ENCODE data around the gene ONECUT3.

Gene ONECUT3

GRCh38 chr19:1815605-1816529 lies 62.6 kb downstream of the ONECUT3 start:
- DNase-seq (ENCODE audit: insufficient read length, low spot score) (no peak), FAIRE-seq (no peak)
- TF ChIP-seq POLR2A (IDR thresholded peaks at IDR 0.05; ENCODE audit: low read depth, low read length) (no peak), POLR2AphosphoS5 (IDR thresholded peaks at IDR 0.05; ENCODE audit: low read depth, low read length) (no peak)

DNA sequence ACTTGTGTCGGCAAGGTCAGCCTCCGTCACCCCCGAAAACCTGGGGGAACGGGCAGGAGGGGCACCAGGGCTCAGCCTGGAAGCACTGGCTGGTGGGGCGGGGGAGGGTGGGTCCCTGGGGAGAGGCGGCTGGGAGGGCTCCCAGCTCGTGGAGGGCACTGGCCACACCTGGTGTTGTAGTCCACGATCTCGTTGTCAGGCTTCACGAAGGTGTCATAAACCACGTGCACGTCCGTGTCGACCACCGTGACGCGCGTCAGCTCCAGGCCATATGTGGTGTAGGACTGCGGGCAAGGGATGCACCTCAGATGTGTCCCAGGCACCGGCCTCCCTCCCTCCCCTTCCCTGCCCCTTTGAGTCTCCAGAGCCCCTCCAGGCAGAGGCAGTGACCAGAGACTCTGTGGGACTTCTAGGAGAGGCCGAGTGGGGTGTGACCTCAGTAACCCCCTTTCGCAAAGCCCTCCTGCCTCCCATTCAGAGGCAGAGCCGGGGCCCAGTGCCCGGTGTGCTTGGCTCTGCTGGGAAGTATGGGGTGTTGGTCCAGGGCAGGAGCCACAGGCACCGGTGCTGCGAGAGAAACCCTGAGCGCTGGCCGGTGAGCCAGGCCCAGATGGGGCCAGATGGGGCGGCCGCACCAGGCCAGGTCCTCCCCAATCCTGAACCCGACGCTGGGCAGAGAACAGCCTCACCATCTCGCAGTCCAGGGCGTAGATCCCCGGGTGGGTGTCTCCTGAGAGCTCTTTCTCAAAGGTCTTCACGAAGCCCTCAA lies 63.4 kb downstream of the ONECUT3 start:
- DNase-seq (ENCODE audit: insufficient read length, low spot score): no peak
- FAIRE-seq: no peak
- TF ChIP-seq TAF1 (IDR thresholded peaks at IDR 0.05; ENCODE audit: low read depth, low read length): no peak
- no peak for TF ChIP-seq PAX5 (IDR thresholded peaks at IDR 0.05; ENCODE audit: insufficient read depth, low read length, severe bottlenecking)
- TF ChIP-seq POU2F2 (IDR thresholded peaks at IDR 0.05; ENCODE audit: low read depth, low read length): no peak
- TF ChIP-seq SPI1 (IDR thresholded peaks at IDR 0.05; ENCODE audit: low read depth, low read length): no peak
- TF ChIP-seq POLR2A (IDR thresholded peaks at IDR 0.05; ENCODE audit: low read depth, low read length): no peak
- no peak for TF ChIP-seq POLR2AphosphoS5 (IDR thresholded peaks at IDR 0.05; ENCODE audit: low read depth, low read length)

GRCh38 chr19:1817553-1818179 lies 64.4 kb downstream of the ONECUT3 start:
- no peak for DNase-seq (ENCODE audit: insufficient read length, low spot score)
- TF ChIP-seq TAF1 (IDR thresholded peaks at IDR 0.05; ENCODE audit: low read depth, low read length) (no peak), POU2F2 (IDR thresholded peaks at IDR 0.05; ENCODE audit: low read depth, low read length) (no peak)
- no peak for FAIRE-seq

GRCh38 chr19:1818549-1819195 lies 65.4 kb downstream of the ONECUT3 start:
- TF ChIP-seq SPI1 (IDR thresholded peaks at IDR 0.05; ENCODE audit: low read depth, low read length) (no peak), POLR2AphosphoS5 (IDR thresholded peaks at IDR 0.05; ENCODE audit: low read depth, low read length) (no peak), POLR2A (IDR thresholded peaks at IDR 0.05; ENCODE audit: low read depth, low read length) (no peak), PAX5 (IDR thresholded peaks at IDR 0.05; ENCODE audit: insufficient read depth, low read length, severe bottlenecking) (no peak), TAF1 (IDR thresholded peaks at IDR 0.05; ENCODE audit: low read depth, low read length) (no peak), POU2F2 (IDR thresholded peaks at IDR 0.05; ENCODE audit: low read depth, low read length) (no peak)
- no peak for FAIRE-seq
- DNase-seq (ENCODE audit: insufficient read length, low spot score): no peak

DNA sequence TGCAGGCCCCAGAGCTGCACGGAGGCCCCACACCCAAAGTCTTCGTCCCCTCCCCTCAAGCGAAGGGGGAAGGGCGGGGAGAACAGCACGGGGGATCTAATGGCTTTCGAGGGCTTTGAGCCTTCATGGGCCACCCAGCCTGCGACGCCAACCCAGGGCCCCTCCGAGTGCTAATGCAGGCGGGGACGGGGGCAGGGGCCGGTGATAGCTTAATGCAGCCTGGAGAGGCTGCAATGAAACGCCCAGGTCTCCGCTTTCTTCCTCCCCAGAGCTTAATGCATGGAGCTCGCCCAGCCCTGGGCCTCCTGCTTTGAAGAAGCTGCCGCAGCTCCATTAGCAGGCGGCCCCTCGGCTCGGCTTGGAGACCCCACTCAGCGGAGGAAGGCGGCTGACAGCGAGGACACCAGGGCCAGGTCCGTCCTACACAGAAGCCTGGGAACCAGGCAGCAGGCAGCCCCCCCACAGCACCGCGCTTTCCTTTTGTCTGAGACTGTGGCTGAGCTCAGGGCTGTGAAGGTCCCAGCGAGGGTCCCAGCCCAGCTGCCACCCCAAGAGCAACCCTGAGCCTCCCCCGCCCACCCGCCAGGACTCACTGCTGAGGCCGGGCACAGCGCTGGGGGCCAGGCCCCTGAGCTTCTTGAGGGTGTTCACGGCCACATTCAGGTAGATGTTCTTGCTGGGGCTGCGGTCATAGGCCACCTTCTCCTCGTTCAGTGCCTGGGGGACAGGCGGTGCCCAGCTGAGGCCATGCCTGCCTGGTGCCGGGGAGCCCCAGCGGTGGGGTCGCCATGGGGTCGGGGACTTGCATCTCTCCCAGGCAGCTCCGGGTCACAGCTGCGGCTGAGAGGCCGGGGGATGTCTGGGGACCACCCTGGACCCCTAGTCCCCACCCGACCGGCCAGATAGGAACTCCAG lies 66.3 kb downstream of the ONECUT3 start:
- no peak for DNase-seq (ENCODE audit: insufficient read length, low spot score)
- no peak for FAIRE-seq

GRCh38 chr19:1822210-1822609 lies 68.9 kb downstream of the ONECUT3 start:
- FAIRE-seq (no peak), DNase-seq (ENCODE audit: insufficient read length, low spot score) (no peak)
- TF ChIP-seq SPI1 (IDR thresholded peaks at IDR 0.05; ENCODE audit: low read depth, low read length) (no peak), TAF1 (IDR thresholded peaks at IDR 0.05; ENCODE audit: low read depth, low read length) (no peak), PAX5 (IDR thresholded peaks at IDR 0.05; ENCODE audit: insufficient read depth, low read length, severe bottlenecking) (no peak)

More for the DNA sequence above, 66.3 kb downstream of the ONECUT3 start:
- TF ChIP-seq POU2F2 (IDR thresholded peaks at IDR 0.05; ENCODE audit: low read depth, low read length) (no peak), TAF1 (IDR thresholded peaks at IDR 0.05; ENCODE audit: low read depth, low read length) (no peak), POLR2AphosphoS5 (IDR thresholded peaks at IDR 0.05; ENCODE audit: low read depth, low read length) (no peak), SPI1 (IDR thresholded peaks at IDR 0.05; ENCODE audit: low read depth, low read length) (no peak), POLR2A (IDR thresholded peaks at IDR 0.05; ENCODE audit: low read depth, low read length) (no peak), PAX5 (IDR thresholded peaks at IDR 0.05; ENCODE audit: insufficient read depth, low read length, severe bottlenecking) (no peak)

DNA sequence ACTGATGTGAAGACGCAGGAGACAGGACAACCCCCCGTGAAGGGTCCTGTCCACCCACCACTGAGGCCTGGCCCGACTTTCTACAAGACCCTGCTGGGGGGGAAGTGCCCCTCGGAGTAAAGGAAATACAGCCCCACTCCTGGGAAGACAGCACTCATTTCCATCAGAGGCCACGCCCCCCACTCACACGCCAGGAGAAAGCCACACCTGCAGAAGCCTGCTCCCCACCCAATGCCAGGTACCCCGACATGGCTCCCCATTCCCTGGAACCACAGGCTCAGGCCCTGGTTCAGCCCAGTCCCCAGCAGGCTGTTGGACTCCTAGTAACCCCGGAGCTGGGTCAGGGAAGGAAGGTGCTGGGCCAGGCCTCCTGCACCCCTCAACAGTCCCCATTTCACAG lies 69.7 kb downstream of the ONECUT3 start:
- no peak for DNase-seq (ENCODE audit: insufficient read length, low spot score)
- no peak for TF ChIP-seq PAX5 (IDR thresholded peaks at IDR 0.05; ENCODE audit: insufficient read depth, low read length, severe bottlenecking)
- TF ChIP-seq TAF1 (IDR thresholded peaks at IDR 0.05; ENCODE audit: low read depth, low read length): no peak
- no peak for TF ChIP-seq POLR2AphosphoS5 (IDR thresholded peaks at IDR 0.05; ENCODE audit: low read depth, low read length)
- TF ChIP-seq SPI1 (IDR thresholded peaks at IDR 0.05; ENCODE audit: low read depth, low read length): no peak
- TF ChIP-seq POU2F2 (IDR thresholded peaks at IDR 0.05; ENCODE audit: low read depth, low read length): no peak
- TF ChIP-seq POLR2A (IDR thresholded peaks at IDR 0.05; ENCODE audit: low read depth, low read length): no peak
- no peak for FAIRE-seq

GRCh38 chr19:1823539-1824251 lies 70.4 kb downstream of the ONECUT3 start:
- DNase-seq (ENCODE audit: insufficient read length, low spot score): no peak
- FAIRE-seq: no peak

More at GRCh38 chr19:1823539-1824251, 70.4 kb downstream of the ONECUT3 start:
- TF ChIP-seq POU2F2 (IDR thresholded peaks at IDR 0.05; ENCODE audit: low read depth, low read length): no peak
- no peak for TF ChIP-seq POLR2A (IDR thresholded peaks at IDR 0.05; ENCODE audit: low read depth, low read length)
- no peak for TF ChIP-seq SPI1 (IDR thresholded peaks at IDR 0.05; ENCODE audit: low read depth, low read length)
- no peak for TF ChIP-seq PAX5 (IDR thresholded peaks at IDR 0.05; ENCODE audit: insufficient read depth, low read length, severe bottlenecking)
- no peak for TF ChIP-seq TAF1 (IDR thresholded peaks at IDR 0.05; ENCODE audit: low read depth, low read length)
- no peak for TF ChIP-seq POLR2AphosphoS5 (IDR thresholded peaks at IDR 0.05; ENCODE audit: low read depth, low read length)
